AG09319 (cell line): ENCODE results near the gene VAV1.
"Not testable (repeated sequence)": the region's sequence is repeated elsewhere in the genome, so short reads cannot be mapped to it uniquely, and the experiment has no call there.

ENCODE experiments used
- DNase-seq: peaks from one replicate; pipeline ENCODE4 v3.0.0-alpha.2; 2010; ENCODE audit warnings: low read depth; ENCODE audit errors: extremely low read depth
- CTCF ChIP-seq: IDR thresholded peaks from 2 replicates; pipeline ENCODE4 v1.5.1; 2011; ENCODE audit warnings: low read depth, mild to moderate bottlenecking, inconsistent platforms, low read length, moderate library complexity

Gene VAV1

GRCh38 chr19:6790194-6791128 lies 18.0 kb downstream of the VAV1 start:
- no peak for DNase-seq
- no peak for TF ChIP-seq CTCF

- no peak for TF ChIP-seq CTCF
- DNase-seq, result no peak
Observed at GRCh38 chr19:6791237-6791636, 18.7 kb downstream of the VAV1 start.

- TF ChIP-seq CTCF, result no peak
- no peak for DNase-seq
Observed at GRCh38 chr19:6793411-6793810, 20.9 kb downstream of the VAV1 start.

GRCh38 chr19:6793973-6794372 lies 21.5 kb downstream of the VAV1 start:
- no peak for DNase-seq
- TF ChIP-seq CTCF, result no peak

GRCh38 chr19:6794686-6795431 lies 22.4 kb downstream of the VAV1 start:
- no peak for DNase-seq
- no peak for TF ChIP-seq CTCF

GRCh38 chr19:6796278-6796677 lies 23.8 kb downstream of the VAV1 start:
- TF ChIP-seq CTCF, result no peak
- DNase-seq, result no peak

- TF ChIP-seq CTCF, result no peak
- no peak for DNase-seq
Observed at GRCh38 chr19:6797646-6798045, 25.1 kb downstream of the VAV1 start.

- DNase-seq, result not testable (repeated sequence)
Observed at GRCh38 chr19:6800160-6800790, 27.8 kb downstream of the VAV1 start.
